Cerebellar cortex (tissue), 1 donor: ENCODE measurements around the gene FAM184B.

Experiments
- DNase-seq: peaks from one replicate; pipeline ENCODE4 v3.0.0-alpha.2; 2015; ENCODE audit warnings: low spot score

The FAM184B gene

DNA sequence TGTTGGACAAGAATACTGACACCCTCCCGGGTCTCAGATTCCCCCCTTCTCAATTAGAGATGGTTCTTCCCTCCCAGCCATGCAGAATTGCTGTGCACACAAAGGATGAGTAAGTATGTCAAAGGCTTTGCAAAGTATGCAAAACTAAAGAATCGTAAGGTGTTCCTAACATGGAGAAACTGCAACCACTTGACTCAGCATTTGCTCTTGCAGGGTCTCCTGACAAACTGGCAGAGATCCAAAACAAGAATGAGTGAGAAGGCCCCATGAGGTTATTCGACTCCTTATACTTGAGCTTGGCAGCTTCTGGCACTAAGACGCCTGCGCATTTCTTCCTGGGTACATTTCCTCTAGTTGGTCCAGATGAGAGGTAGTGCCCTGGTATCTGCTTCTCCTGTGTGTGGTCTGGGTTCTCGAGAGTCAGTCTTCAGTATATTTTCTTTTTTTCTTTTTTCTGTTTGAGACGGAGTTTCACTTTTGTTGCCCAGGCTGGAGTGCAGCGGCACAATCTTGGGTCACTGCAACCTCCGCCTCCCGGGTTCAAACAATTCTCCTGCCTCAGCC is 8.2 kb downstream of the FAM184B start:
- DNase-seq = no peak

- DNase-seq = no peak
These were observed 10.0 kb downstream of the FAM184B start for GRCh38 chr4:17771284-17771908.

GRCh38 chr4:17770845-17771244 is 10.6 kb downstream of the FAM184B start:
- no peak for DNase-seq

GRCh38 chr4:17769406-17770174 is 11.8 kb downstream of the FAM184B start:
- peak; percentile 30 for DNase-seq

DNA sequence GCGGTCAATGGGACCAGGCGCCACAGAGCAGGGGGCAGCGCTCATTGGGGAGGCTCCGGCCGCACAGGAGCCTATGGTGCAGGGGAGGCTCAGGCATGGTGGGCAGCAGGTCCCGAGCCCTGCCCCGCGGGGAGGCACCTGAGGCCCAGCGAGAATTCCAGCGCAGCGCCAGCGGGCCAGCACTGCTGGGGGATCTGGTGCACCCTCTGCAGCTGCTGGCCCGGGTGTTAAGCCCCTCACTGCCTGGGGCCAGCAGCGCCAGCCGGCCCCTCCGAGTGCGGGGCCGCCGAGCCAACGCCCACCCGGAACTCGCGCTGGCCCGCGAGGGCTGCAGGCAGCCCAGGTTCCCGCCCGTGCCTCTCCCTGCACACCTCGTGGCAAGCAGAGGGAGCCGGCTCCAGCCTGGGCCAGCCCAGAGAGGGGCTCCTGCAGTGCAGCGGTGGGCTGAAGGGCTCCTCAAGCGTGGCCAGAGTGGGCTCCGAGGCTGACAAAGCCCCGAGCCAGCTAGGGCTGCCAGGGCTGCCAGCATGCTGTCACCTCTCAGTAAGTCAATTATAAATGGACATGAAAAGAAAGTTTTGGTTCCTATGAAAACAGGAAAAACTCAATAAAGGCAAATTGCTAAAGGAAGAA is 14.5 kb downstream of the FAM184B start:
- DNase-seq = no peak

DNA sequence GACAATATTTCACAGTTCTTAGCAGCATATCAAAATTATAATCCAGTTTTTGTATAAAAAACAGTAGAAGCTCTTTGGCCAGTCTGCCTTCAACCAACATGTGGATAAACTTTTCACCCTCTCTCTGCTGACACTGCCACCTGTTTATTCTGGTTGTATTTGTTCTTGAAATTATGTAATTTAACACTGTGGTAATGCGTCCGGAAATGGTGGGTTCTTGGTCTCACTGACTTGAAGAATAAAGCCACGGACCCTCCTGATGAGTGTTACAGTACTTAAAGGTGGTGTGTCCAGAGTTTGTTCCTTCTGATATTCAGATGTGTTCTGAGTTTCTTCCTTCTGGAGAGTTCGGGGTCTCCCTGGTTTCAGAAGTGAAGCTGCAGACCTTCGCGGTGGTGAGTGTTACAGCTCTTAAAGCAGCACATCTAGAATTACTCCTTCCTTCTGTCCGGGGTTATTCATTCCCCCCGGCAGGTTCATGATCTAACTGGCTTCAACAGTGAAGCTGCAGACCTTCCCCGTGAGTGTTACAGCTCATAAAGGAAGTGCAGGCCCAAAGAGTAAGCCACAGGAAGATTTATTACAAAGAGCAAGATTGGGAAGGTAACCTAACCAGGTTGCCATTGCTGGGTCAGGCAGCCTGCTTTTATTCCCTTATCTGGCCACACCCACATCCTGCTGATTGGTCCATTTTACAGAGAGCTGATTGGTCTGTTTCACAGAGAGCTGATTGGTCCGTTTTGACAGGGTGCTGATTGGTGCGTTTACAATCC is 15.7 kb downstream of the FAM184B start:
- DNase-seq = no peak

DNA sequence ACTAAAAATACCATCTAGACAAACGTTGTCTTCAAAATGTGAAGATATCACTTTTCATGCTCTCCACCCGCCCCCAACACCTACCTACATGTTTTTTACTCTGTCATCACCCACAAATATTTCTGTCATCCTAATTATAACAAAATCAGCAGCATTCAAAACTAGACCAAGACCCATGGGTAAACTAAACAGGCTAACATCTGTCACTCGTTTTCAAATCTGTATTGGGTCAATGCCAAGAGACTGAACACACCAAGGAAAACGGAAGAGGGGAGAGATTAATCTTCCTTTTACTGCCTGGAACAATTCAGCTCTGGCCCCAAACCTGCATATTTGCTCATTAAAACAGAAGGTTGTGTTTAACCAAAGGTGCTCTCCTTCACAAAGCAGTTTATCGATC is 17.5 kb downstream of the FAM184B start:
- no peak for DNase-seq

DNA sequence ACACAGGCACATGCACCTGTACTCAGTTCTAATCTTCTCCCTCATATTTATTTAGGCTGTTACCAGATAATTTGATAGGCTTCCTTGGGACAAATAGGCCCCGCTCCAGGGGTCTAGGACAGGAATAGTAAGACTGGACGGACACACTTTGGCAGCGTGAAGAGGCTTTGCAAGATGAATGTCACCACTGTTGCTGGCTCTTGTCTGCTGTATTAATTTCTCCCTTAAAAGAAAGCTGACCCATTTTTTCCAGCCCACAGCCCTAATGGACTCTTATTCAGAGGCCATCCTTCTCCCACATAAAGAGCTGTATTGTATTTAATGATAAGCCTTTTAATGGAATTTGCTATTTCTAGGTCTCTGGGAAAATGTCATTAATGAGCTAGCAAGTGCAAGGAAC is 18.0 kb downstream of the FAM184B start:
- DNase-seq = no peak

DNA sequence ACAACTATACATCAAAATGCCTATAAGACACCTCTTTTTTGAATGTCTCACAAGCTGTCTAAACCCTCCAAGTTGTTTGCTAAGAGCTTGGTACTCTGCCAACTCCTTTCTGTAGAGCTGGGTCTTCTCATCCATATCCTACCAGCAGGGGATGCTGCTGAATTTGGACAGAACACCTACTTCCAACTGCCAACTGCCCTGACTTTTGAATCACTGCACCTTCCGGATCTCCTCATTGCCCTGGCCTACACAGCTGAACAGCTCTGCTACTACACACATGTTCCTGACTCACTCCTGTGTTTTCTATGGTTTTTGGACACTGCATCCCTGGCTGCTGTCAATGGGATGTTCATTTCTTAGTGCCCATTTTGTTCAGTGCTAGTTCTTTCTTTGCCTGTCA is 18.7 kb downstream of the FAM184B start:
- peak; percentile 24 for DNase-seq

DNA sequence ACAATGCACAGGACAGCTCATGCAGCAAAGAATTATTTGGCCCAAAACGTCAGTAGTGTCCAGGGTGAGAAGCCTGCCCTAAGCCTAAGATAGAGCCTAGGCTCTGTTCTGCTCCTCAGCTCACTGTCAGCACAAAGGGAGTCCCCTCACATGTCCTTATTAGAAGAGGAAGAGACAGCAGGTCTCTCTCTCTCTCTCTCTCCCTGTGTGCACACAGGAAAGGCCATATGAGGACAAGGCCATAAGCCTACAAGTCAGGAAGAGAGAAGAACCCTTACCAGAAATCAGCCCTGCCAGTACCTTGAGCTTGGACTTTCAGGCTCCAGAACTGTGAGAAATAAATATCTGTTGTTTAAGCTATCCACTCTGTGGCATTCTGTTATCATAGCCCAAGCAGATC is 20.4 kb downstream of the FAM184B start:
- DNase-seq = no peak

DNA sequence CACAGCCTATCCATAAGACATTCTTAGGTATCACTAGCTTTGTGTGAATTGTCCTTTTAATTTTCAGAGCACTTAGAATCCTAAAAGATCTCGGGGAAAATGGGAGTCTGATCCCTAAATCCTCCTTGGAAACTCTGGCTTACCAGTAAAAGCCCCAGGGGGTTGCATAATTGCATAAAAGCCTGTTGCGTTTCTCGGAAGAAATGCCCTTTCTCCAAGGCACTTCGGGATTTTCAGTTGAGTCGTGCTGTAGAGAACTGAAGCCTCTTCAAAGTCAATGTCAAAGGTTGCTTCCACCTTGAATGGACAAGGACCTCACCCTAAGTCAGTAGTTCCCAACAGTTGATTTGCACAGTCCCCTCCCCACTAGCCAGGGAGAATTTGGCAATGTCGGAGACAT is 20.8 kb downstream of the FAM184B start:
- DNase-seq = no peak

- DNase-seq = no peak
These were observed 22.9 kb downstream of the FAM184B start for GRCh38 chr4:17758485-17758884.

- DNase-seq = no peak
These were observed 23.8 kb downstream of the FAM184B start for GRCh38 chr4:17757621-17758020.

DNA sequence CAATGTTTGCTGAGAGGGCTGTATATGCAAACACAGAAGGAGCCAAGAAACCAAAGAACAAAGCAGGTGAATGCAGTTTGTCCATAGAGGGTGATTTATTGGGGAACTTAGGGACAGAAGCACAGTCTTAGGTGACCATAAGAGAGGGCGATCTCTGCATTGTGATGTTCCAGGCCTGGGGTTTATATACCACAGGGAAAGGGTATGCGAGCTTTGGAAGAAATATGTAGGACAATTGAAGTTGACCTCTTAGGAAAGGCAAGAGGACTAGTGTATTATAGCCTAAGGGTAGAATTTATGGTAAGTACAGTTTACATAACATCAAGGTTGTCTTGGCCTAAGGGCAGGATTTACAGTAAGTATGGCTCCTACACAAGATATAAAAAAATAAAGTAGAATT is 27.8 kb downstream of the FAM184B start:
- no peak for DNase-seq

- no peak for DNase-seq
These were observed 40.7 kb downstream of the FAM184B start for GRCh38 chr4:17740702-17741101.

DNA sequence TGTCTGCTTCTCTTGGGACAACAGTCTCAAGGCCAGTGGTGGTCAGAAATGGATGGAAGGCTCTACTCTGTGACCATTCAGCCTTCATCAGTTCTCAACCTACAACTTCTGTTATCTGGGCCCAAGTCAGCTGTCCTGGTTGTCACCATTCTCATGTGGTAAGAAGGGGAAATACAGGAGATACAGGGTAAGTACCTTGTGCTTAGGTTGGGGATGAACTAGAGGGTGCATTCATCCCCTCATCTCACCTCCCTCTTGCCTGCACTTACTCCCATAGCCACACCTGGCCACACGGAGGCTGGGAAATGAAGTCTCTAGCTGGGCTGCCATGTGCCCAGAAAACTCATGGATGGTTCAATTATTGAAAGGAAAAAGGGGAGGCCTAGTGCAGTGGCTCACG is 44.9 kb downstream of the FAM184B start:
- no peak for DNase-seq

DNA sequence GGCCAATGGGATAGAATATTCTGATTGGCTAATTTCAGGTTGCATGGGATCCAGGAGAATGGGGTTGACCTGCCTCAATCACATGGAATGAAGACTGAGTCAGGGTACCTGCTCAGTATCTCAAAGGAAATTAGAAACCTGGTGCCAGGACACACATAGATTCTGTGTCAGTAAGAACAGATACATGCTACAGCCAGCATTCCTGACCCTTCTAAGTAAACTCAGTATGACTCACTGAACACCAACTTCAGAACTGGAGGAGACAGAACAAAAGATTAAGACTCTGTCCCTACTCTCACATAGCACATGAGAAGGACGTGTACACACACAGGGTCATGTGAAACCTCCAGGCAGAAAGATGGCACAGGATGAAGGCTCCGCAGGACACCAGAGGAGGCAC is 54.5 kb downstream of the FAM184B start:
- no peak for DNase-seq

DNA sequence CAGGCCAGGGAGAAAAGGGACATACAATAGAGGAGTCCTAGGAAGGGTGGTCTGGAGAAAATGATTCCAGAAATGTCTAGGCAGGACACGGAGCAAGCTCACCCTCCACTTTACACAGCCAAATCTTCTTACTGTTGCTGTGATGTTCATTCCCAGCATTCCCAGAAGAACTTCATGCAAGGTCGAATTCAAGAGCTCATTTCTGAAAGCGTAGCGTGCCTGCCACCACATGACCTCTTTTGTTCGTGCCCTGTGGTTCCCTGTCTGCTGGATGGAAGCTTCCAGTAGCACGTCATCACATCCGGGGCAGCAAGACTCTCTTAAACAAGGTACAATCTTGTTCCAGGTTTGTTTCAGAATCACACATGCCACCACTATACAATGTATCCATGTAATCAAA is 57.8 kb downstream of the FAM184B start:
- no peak for DNase-seq

DNA sequence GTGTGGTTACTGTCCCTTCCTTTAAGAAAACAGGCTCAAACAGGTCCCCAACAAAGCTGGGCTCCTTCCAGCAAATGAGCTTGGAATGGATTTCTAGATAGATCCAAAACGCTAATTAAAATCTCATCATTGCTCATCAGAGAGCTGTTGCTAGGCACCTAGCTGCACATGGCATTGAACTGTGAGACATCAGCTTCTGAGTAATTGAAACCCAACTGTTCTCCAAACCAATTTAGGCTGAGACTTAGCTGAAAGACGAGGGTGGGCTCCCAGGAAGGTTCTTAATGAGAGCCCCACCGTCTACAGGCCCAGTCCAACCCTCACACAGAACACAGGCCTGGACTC is 59.1 kb downstream of the FAM184B start:
- DNase-seq = no peak

DNA sequence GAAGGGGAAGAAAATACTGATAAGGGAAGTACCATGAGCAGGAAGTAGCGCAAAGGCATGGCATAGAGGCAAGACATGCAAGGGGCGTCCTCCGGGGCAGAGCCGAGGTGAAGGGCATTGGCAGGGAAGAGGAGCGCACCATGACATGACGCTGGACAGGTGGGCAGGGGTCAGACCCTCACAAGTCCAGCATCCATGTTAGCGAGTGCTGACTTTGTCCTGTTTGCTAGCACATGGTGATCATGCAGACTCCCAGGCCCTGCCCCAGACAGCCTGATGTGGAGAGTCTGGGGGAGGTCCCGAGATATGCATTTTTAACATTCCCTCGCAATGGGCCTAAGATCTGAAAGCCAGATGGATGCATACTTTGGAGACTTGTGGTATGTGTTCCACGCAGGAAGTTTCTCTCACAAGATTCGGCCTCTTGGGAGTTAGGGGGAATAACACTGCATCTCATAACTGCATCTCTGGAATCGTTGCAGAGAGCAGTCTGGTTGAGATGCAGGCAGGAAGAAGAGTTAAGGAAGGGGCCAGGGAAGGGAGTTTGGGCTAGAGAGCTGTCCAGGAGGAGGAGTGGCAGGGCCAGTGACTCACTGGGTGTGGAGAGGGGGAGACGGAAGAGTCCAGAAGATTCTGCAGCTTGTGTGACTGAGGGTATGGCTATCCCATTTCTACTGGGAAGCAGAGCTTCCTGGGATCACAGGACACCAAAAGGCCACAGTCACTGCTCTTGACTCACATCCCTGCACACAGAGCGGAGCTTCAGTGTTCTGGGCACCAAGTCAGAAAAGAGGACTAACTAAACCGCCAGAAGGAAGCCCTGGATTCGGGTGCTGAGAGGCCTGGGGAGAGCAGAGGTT is 59.7 kb downstream of the FAM184B start:
- DNase-seq = peak; percentile 12

- no peak for DNase-seq
These were observed 62.3 kb downstream of the FAM184B start for GRCh38 chr4:17719106-17719505.
